NT2/D1 (cell line): Measurements from ENCODE around the gene TSPOAP1.

Source experiments
- SUZ12 ChIP-seq: IDR thresholded peaks from 2 replicates; pipeline ENCODE4 v1.6.1; 2011; ENCODE audit not compliant: insufficient read length, insufficient read depth; ENCODE audit errors: extremely low read depth
- YY1 ChIP-seq: IDR thresholded peaks from 2 replicates; pipeline ENCODE4 v1.6.1; 2011; ENCODE audit not compliant: insufficient read length, insufficient read depth
- ZNF274 ChIP-seq: IDR thresholded peaks from 2 replicates; pipeline ENCODE4 v1.6.1; 2011; ENCODE audit warnings: mild to moderate bottlenecking, low read depth, low read length

DNA sequence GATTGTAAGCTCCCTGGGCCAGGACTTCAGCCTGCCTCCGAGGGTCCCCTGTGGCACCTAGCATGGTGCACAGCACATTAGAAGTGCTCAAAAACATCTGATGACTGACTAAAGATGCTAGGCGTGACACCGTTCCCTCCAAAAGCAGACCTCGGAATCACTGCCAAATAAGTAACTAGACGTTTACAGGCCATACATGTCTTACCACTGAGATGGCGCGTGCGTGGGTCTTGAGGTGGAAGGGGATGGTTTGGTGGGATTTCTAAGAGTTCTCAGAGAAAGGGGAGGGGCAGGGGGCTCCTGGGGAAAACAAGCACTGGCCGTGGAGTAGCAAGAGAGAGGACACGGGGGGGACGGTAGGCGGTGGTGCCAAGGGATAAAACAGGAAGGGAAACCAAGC is 60.3 kb downstream of the TSPOAP1 start:
- TF ChIP-seq ZNF274 (no peak), YY1 (no peak), SUZ12 (no peak)
